Measurements from ENCODE around the gene ASF1B. TPM values are rescaled to one million over a fixed set of nuclear protein-coding genes. Genes with fewer than 3 reads are reported as not detected.

The ASF1B gene
- total RNA-seq, 1 experiment from 2014 or later: 78.1 TPM

GRCh38 chr19:14156122-14156521, 19.7 kb upstream of the ASF1B start:
- no peak overlapping the region for H2AFZ ChIP-seq (ENCODE audit: low read depth, low read length, poor library complexity, severe bottlenecking)
- H3K9me2 ChIP-seq (ENCODE audit: insufficient read depth): no peaks in the 10 kb centered on the region
- CTCF ChIA-PET: no interaction called here
- intact Hi-C loops (cut with micrococcal nuclease): no loop called here
- no peaks in the 10 kb centered on the region for H4K20me1 ChIP-seq (ENCODE audit: insufficient read depth)
- H3K79me2 ChIP-seq (ENCODE audit: insufficient read depth, low read length): no peaks in the 10 kb centered on the region
- no TSS peak for BruUV-seq (replicated peaks)
- H3K4me2 ChIP-seq (ENCODE audit: low read length): no peak overlapping the region
- no peaks in the 10 kb centered on the region for H3K27me3 ChIP-seq (ENCODE audit: insufficient read depth, low read length)
- no peak for DNase-seq (ENCODE audit: low read depth, low spot score)
- H3K9ac ChIP-seq (ENCODE audit: low read length): no peak overlapping the region
- no peak overlapping the region for H3K27ac ChIP-seq (ENCODE audit: low read depth, low read length)
- no peaks in the 10 kb centered on the region for H3K4me1 ChIP-seq (ENCODE audit: control insufficient read depth in 1 of 2, insufficient read depth in 2 of 2, low read length in 2 of 2)
- no peaks in the 10 kb centered on the region for H3K9me3 ChIP-seq (ENCODE audit: control insufficient read depth in 1 of 2, insufficient read depth in 1 of 2, low read depth in 1 of 2, low read length in 2 of 2)
- POLR2A ChIA-PET: no interaction called here
- peaks cover 48 to 51% of the 10 kb centered on the region in 2 experiments for H3K36me3 ChIP-seq (ENCODE audit: control insufficient read depth in 1 of 2, insufficient read depth in 2 of 2, low read length in 2 of 2)
- RAD21 ChIA-PET (ENCODE audit: low non-redundant PET in 1 of 2, low total read pairs in 2 of 2, uncharacterized antibody in 2 of 2, unreplicated experiment in 2 of 2): no interaction called here
- ATAC-seq: no peak
- H3K4me3 ChIP-seq (replicated peaks in 1 of 2; ENCODE audit: low read depth in 1 of 2, low read length in 2 of 2): no peak overlapping the region
- TF ChIP-seq POLR2AphosphoS5 (IDR thresholded peaks at IDR 0.05; ENCODE audit: low read depth, low read length): no peak
- TF ChIP-seq ATF3 (IDR thresholded peaks at IDR 0.05): no peak
- no peak for TF ChIP-seq JUND (IDR thresholded peaks at IDR 0.05)
- TF ChIP-seq TCF7L2 (IDR thresholded peaks at IDR 0.05; ENCODE audit: borderline replicate concordance, extremely low read depth, insufficient read depth, insufficient read length): no peak
- no peak for TF ChIP-seq FOSL1 (IDR thresholded peaks at IDR 0.05; ENCODE audit: low read depth)
- TF ChIP-seq MAX (IDR thresholded peaks at IDR 0.05): no peak
- TF ChIP-seq SP1 (IDR thresholded peaks at IDR 0.05; ENCODE audit: low read depth): no peak
- no peak for TF ChIP-seq ZBTB33 (IDR thresholded peaks at IDR 0.05; ENCODE audit: extremely low read depth, insufficient replicate concordance, low read length)
- TF ChIP-seq ELF1 (IDR thresholded peaks at IDR 0.05; ENCODE audit: borderline replicate concordance, low read depth): no peak
- TF ChIP-seq SRF (IDR thresholded peaks at IDR 0.05; ENCODE audit: low read depth): no peak
- TF ChIP-seq CEBPB (IDR thresholded peaks at IDR 0.05; ENCODE audit: low read depth): no peak

All from HCT116 (cell line).